ENCODE data around the gene ICAM4. TPM values are rescaled to one million over a fixed set of nuclear protein-coding genes. Genes with fewer than 3 reads are reported as not detected.
A peak's percentile ranks its signal among the peaks of the same experiment; 100 is the strongest.

ICAM4 gene
- total and polyA plus RNA-seq, 2 of the 13 experiments (the other 11 are each of a cell fraction or from before 2014, with no cell fraction given) = 2.9 to 4.0 TPM

DNA sequence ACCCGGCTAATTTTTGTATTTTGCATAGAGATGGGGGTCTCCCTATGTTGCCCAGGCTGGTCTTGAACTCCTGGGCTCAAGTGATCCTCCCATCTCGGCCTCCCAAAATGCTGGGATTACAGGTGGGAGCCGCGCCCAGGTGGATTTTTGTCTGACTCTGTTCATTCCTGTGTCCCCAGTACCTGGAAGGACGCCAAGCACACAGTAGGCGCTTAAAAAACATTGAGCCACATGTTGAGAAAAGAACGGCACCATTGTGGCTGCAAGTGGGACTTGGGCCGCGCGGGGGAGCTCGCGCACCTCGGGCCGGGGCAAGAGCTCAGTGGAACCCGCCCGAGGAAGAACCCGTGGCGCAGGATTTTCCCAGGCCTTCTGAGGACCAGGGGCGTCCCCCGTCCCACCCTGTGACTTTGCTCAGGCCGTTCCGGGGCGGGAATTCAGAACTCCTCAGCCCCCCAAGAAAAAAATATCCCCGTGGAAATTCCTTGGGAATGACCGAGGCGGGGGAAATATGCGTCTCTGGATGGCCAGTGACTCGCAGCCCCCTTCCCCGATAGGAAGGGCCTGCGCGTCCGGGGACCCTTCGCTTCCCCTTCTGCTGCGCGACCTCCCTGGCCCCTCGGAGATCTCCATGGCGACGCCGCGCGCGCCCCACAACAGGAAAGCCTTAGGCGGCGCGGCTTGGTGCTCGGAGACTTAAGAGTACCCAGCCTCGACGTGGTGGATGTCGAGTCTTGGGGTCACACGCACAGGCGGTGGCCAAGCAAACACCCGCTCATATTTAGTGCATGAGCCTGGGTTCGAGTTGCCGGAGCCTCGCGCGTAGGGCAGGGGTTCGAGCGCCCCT is 17.2 kb upstream of the ICAM4 start (continued):
- TF ChIP-seq ZNF687 (CRISPR knock-in tag; IDR thresholded peaks at IDR 0.05) (peak; percentile 49), ZNF343 (CRISPR knock-in tag; IDR thresholded peaks at IDR 0.05) (0 out of 2 replicates have a peak, but pooled peaks have one; percentile 40), ZNF350 (CRISPR knock-in tag; IDR thresholded peaks at IDR 0.05; ENCODE audit: borderline replicate concordance, low read depth) (0 out of 2 replicates have a peak, but pooled peaks have one; percentile 15), TSC22D2 (CRISPR knock-in tag; IDR thresholded peaks at IDR 0.05; ENCODE audit: borderline replicate concordance) (no peak), ZNF724P (CRISPR knock-in tag; IDR thresholded peaks at IDR 0.05; ENCODE audit: borderline replicate concordance) (0 out of 2 replicates have a peak, but pooled peaks have one; percentile 50), ZNF713 (CRISPR knock-in tag; IDR thresholded peaks at IDR 0.05) (0 out of 2 replicates have a peak, but pooled peaks have one; percentile 73), HMG20A (CRISPR knock-in tag; IDR thresholded peaks at IDR 0.05; ENCODE audit: borderline replicate concordance) (0 out of 2 replicates have a peak, but pooled peaks have one; percentile 23), ZNF138 (CRISPR knock-in tag; IDR thresholded peaks at IDR 0.05; ENCODE audit: low read depth) (no peak), SMAD3 (CRISPR knock-in tag; IDR thresholded peaks at IDR 0.05) (0 out of 2 replicates have a peak, but pooled peaks have one; percentile 37), CCAR2 (optimal IDR thresholded peaks at IDR 0.05; ENCODE audit: low read depth, low read length) (no peak), ZEB1 (IDR thresholded peaks at IDR 0.05; ENCODE audit: insufficient replicate concordance, low read depth) (no peak), ZSCAN21 (CRISPR knock-in tag; IDR thresholded peaks at IDR 0.05; ENCODE audit: borderline replicate concordance) (peak; percentile 32; the same call in 1 of the 2 replicates), ZNF234 (CRISPR knock-in tag; conservative IDR thresholded peaks at IDR 0.05) (no peak), STAT5B (CRISPR knock-in tag; IDR thresholded peaks at IDR 0.05) (no peak), NR2C2 (CRISPR knock-in tag; IDR thresholded peaks at IDR 0.05; ENCODE audit: borderline replicate concordance) (no peak), ZNF121 (CRISPR knock-in tag; IDR thresholded peaks at IDR 0.05) (peak; percentile 75), ZNF274 (CRISPR knock-in tag; IDR thresholded peaks at IDR 0.05) (no peak; the same call in 1 of the 2 replicates), SOX6 (IDR thresholded peaks at IDR 0.05) (no peak), SOX6 (CRISPR knock-in tag; IDR thresholded peaks at IDR 0.05) (0 out of 2 replicates have a peak, but pooled peaks have one; percentile 9), GTF3A (CRISPR knock-in tag; conservative IDR thresholded peaks at IDR 0.05) (0 out of 2 replicates have a peak, but pooled peaks have one; percentile 53), THAP11 (CRISPR knock-in tag; IDR thresholded peaks at IDR 0.05) (0 out of 2 replicates have a peak, but pooled peaks have one; percentile 36), XRCC5 (optimal IDR thresholded peaks at IDR 0.05; ENCODE audit: low read length) (peak; percentile 56), MYC (CRISPR knock-in tag; IDR thresholded peaks at IDR 0.05; ENCODE audit: borderline replicate concordance) (peak; percentile 69; the same call in 1 of the 2 replicates)
- TF ChIP-seq, protein P1, sequence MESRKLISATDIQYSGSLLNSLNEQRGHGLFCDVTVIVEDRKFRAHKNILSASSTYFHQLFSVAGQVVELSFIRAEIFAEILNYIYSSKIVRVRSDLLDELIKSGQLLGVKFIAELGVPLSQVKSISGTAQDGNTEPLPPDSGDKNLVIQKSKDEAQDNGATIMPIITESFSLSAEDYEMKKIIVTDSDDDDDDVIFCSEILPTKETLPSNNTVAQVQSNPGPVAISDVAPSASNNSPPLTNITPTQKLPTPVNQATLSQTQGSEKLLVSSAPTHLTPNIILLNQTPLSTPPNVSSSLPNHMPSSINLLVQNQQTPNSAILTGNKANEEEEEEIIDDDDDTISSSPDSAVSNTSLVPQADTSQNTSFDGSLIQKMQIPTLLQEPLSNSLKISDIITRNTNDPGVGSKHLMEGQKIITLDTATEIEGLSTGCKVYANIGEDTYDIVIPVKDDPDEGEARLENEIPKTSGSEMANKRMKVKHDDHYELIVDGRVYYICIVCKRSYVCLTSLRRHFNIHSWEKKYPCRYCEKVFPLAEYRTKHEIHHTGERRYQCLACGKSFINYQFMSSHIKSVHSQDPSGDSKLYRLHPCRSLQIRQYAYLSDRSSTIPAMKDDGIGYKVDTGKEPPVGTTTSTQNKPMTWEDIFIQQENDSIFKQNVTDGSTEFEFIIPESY (CRISPR knock-in tag; IDR thresholded peaks at IDR 0.05) = peak; percentile 35; the same call in 1 of the 2 replicates
